Activated CD4-positive, CD25-positive, alpha-beta regulatory T cell treated with anti-CD3 and anti-CD28 coated beads, Interleukin-2, amount 50 U/mL, for 24 hours (primary cell): ENCODE data around the gene CRY2.
"Not testable (repeated sequence)": the region's sequence is repeated elsewhere in the genome, so short reads cannot be mapped to it uniquely, and the experiment has no call there.

Source experiments
- ATAC-seq, 2 donors: fragments of 150-1000 bp; cut with Tn5 transposase; one replicate each; pipeline ENCODE4 v1.10.0; 2021; ENCODE audit warnings: mild to moderate bottlenecking in 1 of 2, moderate library complexity in 1 of 2

The CRY2 gene

GRCh38 chr11:45900916-45901617 lies 53.8 kb downstream of the CRY2 start:
- ATAC-seq = no peak

GRCh38 chr11:45901626-45902025 lies 54.4 kb downstream of the CRY2 start:
- ATAC-seq = no peak

DNA sequence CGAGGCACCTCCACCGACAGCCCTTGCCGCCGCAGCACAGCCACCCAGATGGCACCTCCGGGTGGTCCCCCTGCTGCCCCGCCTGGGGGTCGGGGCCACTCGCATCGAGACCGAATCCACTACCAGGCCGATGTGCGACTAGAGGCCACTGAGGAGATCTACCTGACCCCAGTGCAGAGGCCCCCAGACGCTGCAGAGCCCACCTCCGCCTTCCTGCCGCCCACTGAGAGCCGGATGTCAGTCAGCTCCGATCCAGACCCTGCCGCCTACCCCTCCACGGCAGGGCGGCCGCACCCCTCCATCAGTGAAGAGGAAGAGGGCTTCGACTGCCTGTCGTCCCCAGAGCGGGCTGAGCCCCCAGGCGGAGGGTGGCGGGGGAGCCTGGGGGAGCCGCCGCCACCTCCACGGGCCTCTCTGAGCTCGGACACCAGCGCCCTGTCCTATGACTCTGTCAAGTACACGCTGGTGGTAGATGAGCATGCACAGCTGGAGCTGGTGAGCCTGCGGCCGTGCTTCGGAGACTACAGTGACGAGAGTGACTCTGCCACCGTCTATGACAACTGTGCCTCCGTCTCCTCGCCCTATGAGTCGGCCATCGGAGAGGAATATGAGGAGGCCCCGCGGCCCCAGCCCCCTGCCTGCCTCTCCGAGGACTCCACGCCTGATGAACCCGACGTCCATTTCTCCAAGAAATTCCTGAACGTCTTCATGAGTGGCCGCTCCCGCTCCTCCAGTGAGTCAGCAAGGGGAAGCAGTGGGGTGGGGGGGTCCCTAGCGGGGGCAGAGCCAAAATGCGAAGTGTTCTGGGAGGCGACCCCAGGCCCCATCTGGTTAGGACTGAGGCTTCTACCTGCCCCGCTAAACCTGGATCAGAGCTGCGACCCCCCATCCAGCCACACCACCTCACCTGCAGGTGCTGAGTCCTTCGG lies 55.4 kb downstream of the CRY2 start:
- ATAC-seq = no peak

GRCh38 chr11:45904309-45904915 lies 57.1 kb downstream of the CRY2 start:
- ATAC-seq = no peak

- ATAC-seq = no peak
Measured at GRCh38 chr11:45905095-45905494, 57.8 kb downstream of the CRY2 start.

DNA sequence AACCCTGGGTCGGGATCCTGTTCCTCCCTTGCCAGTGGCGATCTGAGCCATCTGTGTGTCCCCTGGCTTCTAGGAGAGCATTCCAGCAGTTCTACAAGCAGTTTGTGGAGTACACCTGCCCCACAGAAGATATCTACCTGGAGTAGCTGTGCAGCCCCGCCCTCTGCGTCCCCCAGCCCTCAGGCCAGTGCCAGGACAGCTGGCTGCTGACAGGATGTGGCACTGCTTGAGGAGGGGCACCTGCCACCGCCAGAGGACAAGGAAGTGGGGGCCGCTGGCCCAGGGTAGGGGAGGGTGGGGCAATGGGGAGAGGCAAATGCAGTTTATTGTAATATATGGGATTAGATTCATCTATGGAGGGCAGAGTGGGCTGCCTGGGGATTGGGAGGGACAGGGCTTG lies 58.3 kb downstream of the CRY2 start:
- not testable (repeated sequence) for ATAC-seq

DNA sequence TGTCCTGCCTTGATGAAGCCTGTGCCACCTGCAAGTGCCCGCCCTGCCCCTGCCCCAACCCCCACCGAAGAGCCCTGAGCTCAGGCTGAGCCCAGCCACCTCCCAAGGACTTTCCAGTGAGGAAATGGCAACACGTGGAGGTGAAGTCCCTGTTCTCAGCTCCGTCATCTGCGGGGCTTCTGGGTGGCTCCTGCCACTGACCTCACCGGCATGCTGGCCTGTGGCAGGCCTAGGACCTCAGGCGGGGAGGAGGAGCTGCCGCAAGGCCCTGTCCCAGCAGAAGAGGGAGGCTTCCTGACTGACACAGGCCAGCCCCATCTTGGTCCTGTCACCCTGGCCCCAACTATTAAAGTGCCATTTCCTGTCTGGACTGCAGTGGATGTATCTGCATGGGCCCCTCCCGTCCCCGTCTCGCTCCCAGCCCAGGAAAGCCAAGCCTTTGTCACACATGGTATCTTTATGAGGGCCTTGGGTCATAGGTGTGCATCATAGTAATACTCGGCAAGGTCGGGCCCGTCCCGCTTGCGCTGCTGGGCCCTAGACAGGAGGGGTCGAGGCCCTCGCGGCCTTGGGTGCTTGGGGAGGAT lies 58.9 kb downstream of the CRY2 start:
- peak; percentile 15 to 22 for ATAC-seq

DNA sequence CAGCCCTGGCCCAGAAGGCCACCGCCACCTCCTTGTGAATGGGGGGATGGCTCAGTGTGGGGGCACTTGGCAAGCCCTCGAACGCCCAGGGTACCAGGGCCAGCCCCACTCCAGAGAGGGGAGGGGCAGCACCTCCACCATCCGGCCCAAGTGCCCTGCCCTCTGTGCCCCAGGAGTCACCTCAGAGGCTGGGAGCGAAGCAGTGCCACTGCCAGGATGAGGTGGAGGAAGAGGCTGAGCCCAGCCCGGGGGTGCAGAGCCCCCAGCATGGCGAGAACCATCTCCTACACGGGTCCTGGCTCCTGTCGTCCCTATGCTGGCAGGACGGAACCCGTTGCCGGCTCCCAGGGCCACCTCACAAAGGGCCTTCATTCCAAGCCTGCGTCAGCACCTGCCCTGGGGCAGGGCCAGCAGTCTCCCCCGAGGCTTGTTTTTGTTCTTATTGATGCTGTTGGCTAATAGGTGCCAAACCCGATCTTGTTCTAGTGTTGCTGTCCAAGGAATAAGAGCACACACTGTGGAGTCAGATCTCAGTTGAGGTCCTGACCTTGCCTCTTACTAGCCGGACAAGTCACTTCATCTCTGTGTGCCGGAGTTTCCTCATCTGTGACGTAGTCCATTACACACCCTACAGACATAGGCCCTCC lies 59.8 kb downstream of the CRY2 start, which contains the start of gene FREY1:
FREY1 (minus strand) TSS at position 307 of the 647 bp plus-strand sequence; CDS start at position 281, 26 bp downstream.
- no peak for ATAC-seq

DNA sequence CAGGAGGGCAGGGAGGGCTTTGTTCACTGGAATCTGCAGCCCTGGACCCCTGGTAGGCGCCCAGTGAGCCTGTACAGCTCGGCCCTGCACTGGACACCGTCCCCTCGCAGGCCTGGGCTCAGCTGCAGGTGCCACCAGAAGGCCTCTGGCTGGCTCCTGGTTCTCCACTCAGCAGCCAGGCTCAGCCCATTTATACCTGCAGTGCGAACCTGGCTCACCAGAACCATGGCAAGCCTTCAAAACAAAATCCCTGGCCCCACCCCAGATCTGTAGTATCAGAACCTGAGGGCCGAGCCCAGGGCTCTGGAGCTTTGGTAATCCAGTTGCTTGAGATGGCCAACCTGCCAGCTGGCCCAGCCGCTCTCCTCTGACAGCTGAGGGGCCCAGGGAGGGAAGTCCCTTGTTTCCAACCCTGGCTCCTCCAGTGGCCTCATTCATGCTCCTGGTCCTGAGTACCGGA lies 60.7 kb downstream of the CRY2 start:
- ATAC-seq = no peak

DNA sequence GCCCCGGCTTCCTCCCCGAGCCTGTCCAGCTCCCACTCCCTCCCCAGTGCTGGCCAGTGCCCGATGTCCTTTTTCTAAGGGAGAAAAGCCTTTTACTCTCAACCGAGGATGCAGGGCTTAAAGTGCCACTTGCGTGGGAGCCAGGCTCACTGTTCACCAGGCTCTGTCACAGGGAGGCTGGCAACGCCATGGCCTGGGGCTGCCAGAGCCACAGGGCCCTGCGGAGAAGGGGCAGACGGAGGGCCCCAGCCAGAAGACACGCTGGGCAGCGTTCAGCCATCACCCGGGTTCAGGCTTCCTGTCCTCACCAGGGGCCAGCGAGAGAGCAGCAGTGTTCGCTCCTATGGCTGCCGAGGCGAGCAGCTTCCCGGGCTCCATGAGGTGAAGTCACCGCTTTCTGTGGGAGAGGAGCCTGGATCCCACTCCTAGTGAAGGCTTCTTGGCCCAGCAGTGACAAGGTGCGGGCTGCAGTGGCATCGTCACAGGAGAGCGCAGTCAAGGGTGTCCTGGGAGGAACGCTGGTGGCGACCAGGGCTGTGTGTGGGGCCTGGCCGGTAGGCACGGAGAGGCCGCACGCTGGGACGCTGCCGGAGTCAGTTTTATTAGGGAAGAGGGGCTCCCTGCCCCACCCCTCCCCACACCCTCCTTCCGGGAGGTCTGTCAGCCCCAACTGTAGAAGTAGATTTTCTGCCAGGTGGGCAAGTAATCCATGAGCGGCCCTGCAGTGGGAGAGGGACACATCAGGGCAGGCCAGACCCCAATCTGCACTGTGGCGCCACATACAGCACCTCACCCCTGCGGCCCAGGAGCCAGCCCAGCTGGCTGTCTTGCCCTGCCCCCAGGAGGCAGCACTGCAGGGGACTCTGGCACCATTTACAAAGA lies 62.6 kb downstream of the CRY2 start:
- ATAC-seq = no peak

- ATAC-seq = no peak
Measured at GRCh38 chr11:45910623-45911022, 63.3 kb downstream of the CRY2 start.

- ATAC-seq = no peak
Measured at GRCh38 chr11:45913514-45913913, 66.2 kb downstream of the CRY2 start.

GRCh38 chr11:45913942-45914635 lies 66.8 kb downstream of the CRY2 start:
- ATAC-seq = no peak

DNA sequence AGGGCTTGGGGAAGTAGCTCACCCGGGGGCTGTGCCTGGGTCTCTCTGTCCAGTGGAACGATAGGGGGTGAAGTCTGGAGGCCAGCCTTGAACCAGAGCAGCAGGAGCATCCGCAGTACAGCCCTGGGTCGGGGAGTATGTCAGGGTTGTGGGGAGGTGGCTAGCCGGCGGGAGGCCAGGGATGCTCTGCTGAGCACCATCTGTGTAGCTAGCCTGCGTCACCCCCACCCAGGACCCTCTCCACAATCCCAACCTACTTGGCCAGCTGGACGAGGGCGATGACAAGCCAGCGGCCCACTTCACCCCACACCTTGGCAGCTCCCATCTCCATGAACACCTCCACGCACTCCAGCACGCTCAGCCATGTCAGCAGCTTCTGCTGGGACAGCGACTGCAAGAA lies 68.2 kb downstream of the CRY2 start:
- ATAC-seq = no peak

- ATAC-seq = no peak
Measured at GRCh38 chr11:45917286-45917622, 70.0 kb downstream of the CRY2 start.

DNA sequence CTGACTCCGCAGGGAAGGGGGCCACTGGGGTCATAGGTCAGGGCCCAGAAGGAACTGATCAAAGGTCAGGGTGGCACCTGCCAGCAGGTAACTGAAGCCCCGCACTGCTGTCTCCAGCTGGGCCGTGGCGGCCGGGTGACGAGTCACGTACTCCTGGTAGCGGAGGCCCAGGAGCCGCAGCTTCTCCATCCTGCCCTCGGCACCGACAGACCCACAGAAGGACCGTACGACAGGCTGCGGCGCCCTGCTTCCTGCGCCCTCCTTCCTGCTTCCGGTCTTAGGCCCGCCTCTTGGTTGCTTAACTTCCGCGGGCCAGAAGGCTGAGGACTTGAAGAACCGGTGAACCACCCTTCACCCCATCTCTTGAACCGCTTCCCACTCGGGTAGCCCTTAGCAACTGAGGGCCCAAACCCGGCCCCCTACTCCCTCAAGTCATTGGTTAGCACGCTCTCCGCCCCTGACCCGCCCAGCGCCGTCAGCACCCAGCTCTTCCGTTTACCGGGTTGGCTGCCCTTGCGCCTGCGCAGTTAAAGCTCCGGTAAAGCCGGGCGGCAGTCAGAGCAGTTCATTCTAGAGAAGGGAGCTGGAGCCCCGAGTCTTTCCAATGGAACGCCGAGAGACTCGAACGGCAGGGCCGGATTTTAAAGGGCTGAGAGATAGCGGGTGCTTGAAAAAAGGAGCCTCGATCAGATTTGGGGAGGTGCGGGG lies 70.5 kb downstream of the CRY2 start, which contains the start of gene PEX16:
PEX16 (minus strand) TSS at position 255 of the 708 bp plus-strand sequence; CDS start at position 189, 66 bp downstream.
- ATAC-seq = peak; percentile 94 to 95

DNA sequence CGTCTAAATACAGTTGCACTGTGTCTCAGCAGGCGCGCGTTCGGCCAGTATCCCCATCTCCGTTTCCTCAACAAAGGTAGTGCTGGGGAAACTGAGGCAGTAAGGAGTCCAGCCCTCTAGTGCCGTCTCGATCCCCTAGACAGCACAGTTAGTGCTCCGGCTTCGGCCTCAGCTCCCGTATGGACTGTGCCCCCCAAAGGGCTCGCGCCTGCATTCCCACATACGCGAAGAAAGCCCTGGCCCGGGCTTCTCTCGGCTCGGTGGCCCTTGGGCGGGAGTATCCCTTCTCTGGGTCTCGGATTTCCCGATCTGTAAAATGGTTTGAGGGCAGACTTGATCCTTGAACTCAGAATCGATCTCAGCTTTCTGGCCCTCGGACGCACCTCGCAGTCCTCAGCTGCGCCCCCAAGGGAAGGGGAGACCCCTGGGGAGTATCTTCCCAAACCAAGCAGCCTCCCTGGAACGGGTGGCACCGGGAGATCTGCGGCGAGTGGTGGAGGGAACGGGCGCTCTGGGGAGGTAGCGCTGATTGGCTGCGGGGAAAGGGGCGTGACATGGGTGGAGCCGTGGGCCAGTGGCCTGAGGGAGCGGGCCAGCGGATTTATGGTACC lies 71.2 kb downstream of the CRY2 start:
- ATAC-seq = peak; percentile 11 to 29

DNA sequence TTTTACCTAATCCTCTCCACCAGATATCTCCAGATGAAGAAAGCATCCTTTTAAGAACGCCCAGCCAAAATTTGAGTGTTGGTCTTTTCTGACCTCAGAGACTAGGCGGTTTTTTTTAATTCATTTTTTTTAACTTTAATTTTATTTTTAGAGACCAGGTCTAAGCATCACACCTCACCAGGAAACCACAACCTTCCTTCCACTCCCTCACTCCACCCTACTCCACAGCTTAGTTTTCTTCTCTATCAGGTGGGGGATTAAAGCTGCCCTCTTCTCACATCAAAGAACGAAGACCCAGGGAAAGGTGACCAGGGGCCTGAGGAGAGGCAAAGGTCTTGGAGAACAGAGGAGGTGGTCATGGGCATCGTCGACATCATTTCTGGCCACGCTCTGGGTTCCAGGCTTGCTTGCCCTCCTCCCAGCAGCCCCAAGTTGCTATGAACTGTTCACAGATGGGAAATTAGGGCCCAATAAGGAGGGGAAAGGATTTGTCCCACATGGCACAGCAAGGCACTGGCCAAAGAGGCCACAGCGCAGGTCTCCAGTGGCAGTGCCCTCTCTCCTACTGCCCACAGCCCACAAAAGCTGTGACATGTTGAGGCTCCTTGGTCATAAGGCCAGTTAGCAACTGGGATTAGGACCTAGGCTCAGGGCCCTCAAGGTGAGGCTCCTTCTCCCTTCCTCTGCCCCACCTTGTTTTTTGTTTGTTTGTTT lies 71.8 kb downstream of the CRY2 start:
- no peak for ATAC-seq
